H1 (cell line): ENCODE measurements around the gene SLC66A2. TPM values are rescaled to one million over a fixed set of nuclear protein-coding genes. Genes with fewer than 3 reads are reported as not detected.

Source experiments
- CTCF ChIA-PET: fragments of 300-600 bp; sonication (Branson Sonifier 250); formaldehyde crosslinking; loops from one replicate; lab custom pipeline; 2021; ENCODE audit not compliant: partially characterized antibody; lab: Charles Lee
- POLR2A ChIA-PET: fragments of 300-600 bp; sonication (Branson Sonifier 250); formaldehyde crosslinking; loops from one replicate; lab custom pipeline; 2021; ENCODE audit warnings: inconsistent platforms; ENCODE audit not compliant: partially characterized antibody; lab: Charles Lee
- DNase-seq, 2 experiments: peaks; one replicate each; pipeline versions ENCODE4 v3.0.0 to v3.0.0-alpha.2; 2010 to 2022; ENCODE audit warnings: low spot score in 2 of 2, low read depth in 1 of 2, mixed read lengths in 1 of 2
- FAIRE-seq: peaks from 2 replicates; lab custom pipeline; 2011; peaks lifted over from hg19 to GRCh38; lab: Jason Lieb, UNC
- H2AFZ ChIP-seq: 2 replicates; pipeline ENCODE4 v1.8.1; 2012; ENCODE audit warnings: low read length, inconsistent platforms
- H2AK5ac ChIP-seq: 2 replicates; pipeline ENCODE4 v1.6.1; 2013; ENCODE audit warnings: low read depth, low read length
- H2BK120ac ChIP-seq: replicated peaks from 2 replicates; pipeline ENCODE3; 2013; ENCODE audit warnings: low read depth, low read length, inconsistent platforms
- H2BK12ac ChIP-seq: 2 replicates; pipeline ENCODE4 v1.6.1; 2013; ENCODE audit warnings: low read depth, low read length
- H2BK15ac ChIP-seq: 2 replicates; pipeline ENCODE4 v1.6.1; 2013; ENCODE audit warnings: low read length
- H2BK20ac ChIP-seq: 2 replicates; pipeline ENCODE4 v1.6.1; 2013; ENCODE audit warnings: low read length
- H2BK5ac ChIP-seq: 2 replicates; pipeline ENCODE4 v1.6.1; 2013; ENCODE audit warnings: low read depth, low read length
- H3K14ac ChIP-seq: 2 replicates; pipeline ENCODE4 v1.6.1; 2013; ENCODE audit warnings: inconsistent platforms; ENCODE audit not compliant: insufficient read length
- H3K18ac ChIP-seq: 2 replicates; pipeline ENCODE4 v1.6.1; 2013; ENCODE audit warnings: low read length; ENCODE audit errors: extremely low read depth
- H3K23ac ChIP-seq: 2 replicates; pipeline ENCODE4 v1.6.1; 2013; ENCODE audit warnings: inconsistent platforms; ENCODE audit not compliant: insufficient read length
- H3K23me2 ChIP-seq: 2 replicates; pipeline ENCODE4 v1.6.1; 2013; ENCODE audit warnings: low read depth, low read length
- H3K27ac ChIP-seq: 2 replicates; pipeline ENCODE4 v1.6.1; 2011; ENCODE audit warnings: low read depth, low read length, inconsistent platforms
- H3K27me3 ChIP-seq, 4 experiments: replicated peaks in 1 of 4; 1 replicate in 1 of 4; 2 replicates in 3 of 4; pipeline versions ENCODE4 v1.6.1 to v1.8.1; 2011 to 2013; ENCODE audit warnings: low read length in 3 of 4, mild to moderate bottlenecking in 3 of 4, inconsistent platforms in 2 of 4, mixed read lengths in 2 of 4, moderate library complexity in 1 of 4; ENCODE audit not compliant: control insufficient read depth in 3 of 4, insufficient read depth in 3 of 4; ENCODE audit errors: extremely low read depth in 1 of 4
- H3K36me3 ChIP-seq, 4 experiments: 2 replicates each; pipeline versions ENCODE4 v1.6.1 to v1.8.1; 2011 to 2013; ENCODE audit warnings: mild to moderate bottlenecking in 4 of 4, low read length in 3 of 4, moderate library complexity in 2 of 4, control low read depth in 1 of 4, inconsistent platforms in 1 of 4; ENCODE audit not compliant: insufficient read depth in 4 of 4, control insufficient read depth in 2 of 4
- H3K4ac ChIP-seq: replicated peaks from 2 replicates; pipeline ENCODE3; 2013; ENCODE audit warnings: low read length, low read depth, mixed read lengths, inconsistent platforms; ENCODE audit not compliant: insufficient read length
- H3K4me1 ChIP-seq, 4 experiments: replicated peaks in 1 of 4; 1 replicate in 1 of 4; 2 replicates in 3 of 4; pipeline versions ENCODE4 v1.6.1 to v1.8.1; 2011 to 2013; ENCODE audit warnings: low read length in 3 of 4, inconsistent platforms in 2 of 4, mixed read lengths in 1 of 4; ENCODE audit not compliant: insufficient read depth in 4 of 4, control insufficient read depth in 3 of 4
- H3K4me2 ChIP-seq, 2 experiments: 2 replicates each; pipeline versions ENCODE4 v1.6.1 to v1.8.1; 2011 to 2013; ENCODE audit warnings: low read depth in 2 of 2, low read length in 2 of 2, control low read depth in 1 of 2, inconsistent platforms in 1 of 2, mild to moderate bottlenecking in 1 of 2; ENCODE audit not compliant: insufficient read depth in 1 of 2
- H3K4me3 ChIP-seq, 4 experiments: fragments of 200-600, 300-600 bp in 1 of 4; sonication (generic), shearing (Covaris generic), sonication (Bioruptor Twin) in 1 of 4; 2 replicates each; pipeline versions ENCODE4 v1.5.1 to v1.8.1; 2011 to 2016; ENCODE audit warnings: low read length in 4 of 4, low read depth in 3 of 4, control low read depth in 2 of 4, inconsistent platforms in 2 of 4, mild to moderate bottlenecking in 2 of 4, mixed read lengths in 1 of 4, moderate library complexity in 1 of 4; ENCODE audit not compliant: insufficient read depth in 2 of 4; ENCODE audit errors: extremely low read depth in 1 of 4
- H3K56ac ChIP-seq: replicated peaks from 2 replicates; pipeline ENCODE3; 2013; ENCODE audit warnings: low read depth, mild to moderate bottlenecking, mixed read lengths, low read length, inconsistent platforms; ENCODE audit not compliant: insufficient read length
- H3K79me1 ChIP-seq: 2 replicates; pipeline ENCODE4 v1.6.1; 2013; ENCODE audit warnings: low read depth, low read length, control low read depth
- H3K79me2 ChIP-seq, 2 experiments: 2 replicates each; pipeline versions ENCODE4 v1.6.1 to v1.8.1; 2012 to 2013; ENCODE audit warnings: low read length in 2 of 2, mild to moderate bottlenecking in 2 of 2, inconsistent platforms in 1 of 2; ENCODE audit not compliant: insufficient read depth in 2 of 2, control insufficient read depth in 1 of 2
- H3K9ac ChIP-seq, 4 experiments: replicated peaks in 1 of 4; 1 replicate in 1 of 4; 2 replicates in 3 of 4; pipeline versions ENCODE4 v1.6.1 to v1.8.1; 2011 to 2013; ENCODE audit warnings: low read depth in 3 of 4, low read length in 3 of 4, control low read depth in 2 of 4, mild to moderate bottlenecking in 2 of 4, moderate library complexity in 2 of 4, inconsistent platforms in 1 of 4; ENCODE audit errors: extremely low read depth in 1 of 4
- H3K9me3 ChIP-seq, 2 experiments: 2 replicates each; pipeline versions ENCODE4 v1.6.1 to v1.8.1; 2012 to 2013; ENCODE audit warnings: mild to moderate bottlenecking in 2 of 2, moderate library complexity in 2 of 2, control low read depth in 1 of 2, inconsistent platforms in 1 of 2, low read depth in 1 of 2, low read length in 1 of 2, mixed read lengths in 1 of 2; ENCODE audit not compliant: insufficient read depth in 2 of 2
- H4K20me1 ChIP-seq, 2 experiments: replicated peaks in 1 of 2; 2 replicates each; pipeline versions ENCODE3 to v1.8.1; 2011 to 2013; ENCODE audit warnings: inconsistent platforms in 2 of 2, low read length in 2 of 2, mild to moderate bottlenecking in 1 of 2; ENCODE audit not compliant: insufficient read depth in 2 of 2, control insufficient read depth in 1 of 2
- H4K5ac ChIP-seq: 2 replicates; pipeline ENCODE4 v1.6.1; 2013; ENCODE audit warnings: low read length, low read depth, mixed read lengths, inconsistent platforms; ENCODE audit not compliant: insufficient read length
- H4K8ac ChIP-seq: 2 replicates; pipeline ENCODE4 v1.8.0; 2013; ENCODE audit warnings: mild to moderate bottlenecking, moderate library complexity, low read length, inconsistent platforms; ENCODE audit not compliant: insufficient read depth; ENCODE audit errors: extremely low read depth
- H4K91ac ChIP-seq: replicated peaks from 2 replicates; pipeline ENCODE3; 2013; ENCODE audit warnings: low read length, mixed read lengths, inconsistent platforms; ENCODE audit not compliant: insufficient read length
- ATF3 ChIP-seq: IDR thresholded peaks from 2 replicates; pipeline ENCODE4 v1.6.1; 2011; ENCODE audit warnings: low read depth, mild to moderate bottlenecking, low read length; ENCODE audit not compliant: insufficient read depth
- BRCA1 ChIP-seq: IDR thresholded peaks from 2 replicates; pipeline ENCODE4 v1.6.1; 2012; ENCODE audit warnings: low read depth, low read length, improper control_type of control experiment
- CTBP2 ChIP-seq: IDR thresholded peaks from 2 replicates; pipeline ENCODE4 v1.7.0; 2011; ENCODE audit warnings: borderline replicate concordance, mild to moderate bottlenecking, moderate library complexity, mixed read lengths, low read length; ENCODE audit not compliant: insufficient read depth, insufficient read length
- E2F6 ChIP-seq: IDR thresholded peaks from 2 replicates; pipeline ENCODE4 v1.6.1; 2012; ENCODE audit warnings: inconsistent platforms
- GABPA ChIP-seq: IDR thresholded peaks from 2 replicates; pipeline ENCODE4 v1.6.1; 2011; ENCODE audit warnings: mild to moderate bottlenecking, low read length, moderate library complexity, borderline replicate concordance; ENCODE audit not compliant: insufficient read depth
- MAFK ChIP-seq: IDR thresholded peaks from 2 replicates; pipeline ENCODE4 v1.6.1; 2012; ENCODE audit warnings: low read depth, mild to moderate bottlenecking, improper control_type of control experiment, low read length
- SIN3A ChIP-seq, 2 experiments: IDR thresholded peaks in 1 of 2; conservative IDR thresholded peaks in 1 of 2; 2 replicates each; pipeline ENCODE4 v1.6.1; 2011 to 2012; ENCODE audit warnings: low read length in 2 of 2, improper control_type of control experiment in 1 of 2, low read depth in 1 of 2, mild to moderate bottlenecking in 1 of 2
- SIRT6 ChIP-seq: IDR thresholded peaks from one replicate; pipeline ENCODE4 v1.7.1; 2012; ENCODE audit warnings: low read length, inconsistent platforms
- SP4 ChIP-seq: IDR thresholded peaks from 2 replicates; pipeline ENCODE4 v1.6.1; 2012; ENCODE audit warnings: low read length, inconsistent platforms
- SUZ12 ChIP-seq: fragments of 200-600 bp; sonication (generic); IDR thresholded peaks from 2 replicates; pipeline ENCODE4 v1.6.1; 2012; ENCODE audit warnings: mild to moderate bottlenecking, inconsistent platforms, low read length, moderate library complexity, mixed read lengths
- TAF1 ChIP-seq: IDR thresholded peaks from 2 replicates; pipeline ENCODE4 v1.6.1; 2011; ENCODE audit warnings: mild to moderate bottlenecking, low read depth, low read length
- ZNF274 ChIP-seq: IDR thresholded peaks from 2 replicates; pipeline ENCODE4 v1.7.0; 2012; ENCODE audit warnings: low read length, borderline replicate concordance; ENCODE audit errors: extremely low read depth
- WGBS, 2 experiments: shearing (Covaris generic) in 1 of 2; methylation state at CpG; one replicate each; pipeline versions ENCODE4 v1.1.6 to v1.1.7; 2013 to 2015; ENCODE audit warnings: low lambda C conversion rate in 2 of 2, mixed read lengths in 2 of 2, inconsistent platforms in 1 of 2, low coverage in 1 of 2, missing lambda C conversion rate in 1 of 2; ENCODE audit not compliant: insufficient replicate concordance in 2 of 2, insufficient coverage in 1 of 2, insufficient read length in 1 of 2; ENCODE audit errors: extremely low coverage in 1 of 2, missing lambda C conversion rate in 1 of 2; 5-methylcytosine and 5-hydroxymethylcytosine counted together
- polyA plus RNA-seq, 7 experiments: library from polyadenylated mRNA; depleted of rRNA in 3 of 7; stranded (reverse) in 5 of 7; unstranded in 2 of 7; fragments of >200 nt in 5 of 7; fragments of 200-250 nt in 2 of 7; gene quantifications; 1 replicate in 5 of 7; 2 replicates in 1 of 7; 4 replicates in 1 of 7; pipeline versions ENCODE4 v1.2.1 to v1.2.3, GENCODE V29; 2011 to 2013; ENCODE audit warnings: missing spikeins in 2 of 7, mixed read lengths in 2 of 7
- total RNA-seq: library from RNA; stranded (reverse); fragmentation: NEBNext Ultra II Directional; extraction: Animal tissue kit (Norgen Biotek cat#: 25700); gene quantifications from 2 replicates; pipeline ENCODE4 v1.2.1, GENCODE V29; 2021

The SLC66A2 gene
- total and polyA plus RNA-seq, 2 of the 8 experiments (the other 6 are each of a cell fraction or from before 2014, with no cell fraction given): 15.0 to 18.9 TPM

GRCh38 chr18:79930020-79930642 is 21.3 kb downstream of the SLC66A2 start:
- no peak overlapping the region for H3K18ac ChIP-seq
- H3K4me1 ChIP-seq: no peaks in the 10 kb centered on the region; a peak in 2 of 7 replicates
- H3K27me3 ChIP-seq: no peaks in the 10 kb centered on the region
- 91% methylated on average over 2 of the region's 2 CpGs; no CpG with 5 or more reads in 1 of the 2 experiments for WGBS, 2 experiments
- H2BK5ac ChIP-seq: no peak overlapping the region
- no peak for DNase-seq
- H2AK5ac ChIP-seq: no peak overlapping the region
- H2BK20ac ChIP-seq: no peak overlapping the region
- H3K23ac ChIP-seq: no peak overlapping the region
- H2BK120ac ChIP-seq: no peak overlapping the region
- no peak overlapping the region for H2BK15ac ChIP-seq
- ChIA-PET CTCF (interaction anchor here (1.3 kb wide), 1 partner anchor 26 kb away, joined by 5 read pairs; no protein-coding TSS in a partner anchor), POLR2A (no interaction called here)
- H4K20me1 ChIP-seq: peaks cover 0 to 2% of the 10 kb centered on the region in 2 experiments
- no peak overlapping the region for H2BK12ac ChIP-seq
- no peak overlapping the region for H3K9ac ChIP-seq
- H3K4me2 ChIP-seq: no peak overlapping the region
- no peaks in the 10 kb centered on the region; a peak in 1 of 8 replicates for H3K36me3 ChIP-seq
- peaks cover 3 to 14% of the 10 kb centered on the region in 2 experiments; a peak in 2 of 4 replicates for H3K9me3 ChIP-seq
- no peak overlapping the region for H3K27ac ChIP-seq
- peaks cover 3% of the 10 kb centered on the region; the same call in 1 of the 2 replicates for H3K79me1 ChIP-seq
- no peak for FAIRE-seq
- no peak overlapping the region for H3K4me3 ChIP-seq
- no peak overlapping the region for H3K14ac ChIP-seq
- H2AFZ ChIP-seq: no peak overlapping the region
- H3K4ac ChIP-seq: no peak overlapping the region
- H4K8ac ChIP-seq: no peak overlapping the region
- H3K79me2 ChIP-seq: peaks cover 1 to 3% of the 10 kb centered on the region in 2 experiments; a peak in 2 of 4 replicates
- 0 out of 2 replicates have a peak, but pooled peaks cover 2% of the 10 kb centered on the region for H3K23me2 ChIP-seq
- no peak overlapping the region for H3K56ac ChIP-seq
- no peak overlapping the region for H4K5ac ChIP-seq
- H4K91ac ChIP-seq: no peak overlapping the region
- TF ChIP-seq BRCA1: no peak
- TF ChIP-seq SUZ12: no peak
- TF ChIP-seq SIRT6: no peak
- TF ChIP-seq ATF3: no peak
- no peak for TF ChIP-seq TAF1
- TF ChIP-seq SIN3A (conservative IDR thresholded peaks at IDR 0.05 in 1 of 2, IDR thresholded peaks at IDR 0.05 in 1 of 2; ENCODE audit: low read depth in 1 of 2, low read length in 2 of 2): no peak
- TF ChIP-seq MAFK: no peak
- TF ChIP-seq GABPA: no peak
- no peak for TF ChIP-seq CTBP2
- TF ChIP-seq SP4: no peak
- no peak for TF ChIP-seq ZNF274
- TF ChIP-seq E2F6: no peak
